GM04503 (cell line): Measurements from ENCODE around the gene IARS1.

ENCODE experiments used
- DNase-seq: peaks from one replicate; pipeline ENCODE4 v3.0.0-alpha.2; 2012; ENCODE audit warnings: low read depth

Gene IARS1

DNA sequence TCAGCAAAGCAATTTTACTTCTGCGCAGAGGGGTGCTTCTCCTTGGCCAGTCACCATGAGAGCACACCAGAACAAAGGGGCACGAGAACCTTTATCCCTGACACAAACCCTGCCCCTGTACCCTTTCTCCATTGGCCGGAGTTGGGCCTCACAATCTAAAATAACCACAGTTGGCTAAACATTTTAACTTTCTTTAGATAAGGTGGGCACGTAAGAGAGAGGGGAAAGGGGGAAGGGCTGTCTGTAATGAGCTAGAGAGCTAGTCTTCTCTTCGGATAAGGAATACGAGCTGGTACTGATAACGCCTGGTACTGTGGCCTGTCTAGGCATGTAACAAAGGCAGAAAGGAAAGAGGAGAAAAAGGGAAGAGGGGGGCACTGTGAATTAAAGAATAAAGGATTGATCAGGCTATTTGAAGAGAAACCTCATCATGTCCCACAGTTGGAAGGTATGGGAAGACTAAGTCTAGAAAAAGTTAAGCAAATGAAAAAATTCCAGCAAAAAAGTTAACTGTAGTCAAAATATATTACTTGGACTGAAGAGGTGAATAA is 1.8 kb upstream of the IARS1 start:
- DNase-seq = no peak

DNA sequence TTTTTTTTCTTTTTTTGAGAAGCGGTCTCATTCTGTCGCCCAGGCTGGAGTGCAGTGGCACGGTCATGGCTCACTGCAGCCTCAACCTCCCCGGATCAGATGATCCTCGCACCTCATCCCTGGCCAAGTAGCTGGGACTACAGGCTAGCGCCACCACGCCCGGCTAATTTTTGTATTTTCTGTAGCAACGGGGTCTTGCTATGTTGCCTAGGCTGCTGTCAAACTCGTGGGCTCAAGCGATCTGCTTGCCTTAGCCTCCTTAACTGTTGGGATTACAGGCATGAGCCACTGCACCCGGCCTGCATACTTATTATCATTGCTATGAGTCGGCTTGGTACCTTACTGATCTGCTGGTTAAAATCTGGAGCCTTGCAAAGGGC is 790 bp upstream of the IARS1 start:
- no peak for DNase-seq

DNA sequence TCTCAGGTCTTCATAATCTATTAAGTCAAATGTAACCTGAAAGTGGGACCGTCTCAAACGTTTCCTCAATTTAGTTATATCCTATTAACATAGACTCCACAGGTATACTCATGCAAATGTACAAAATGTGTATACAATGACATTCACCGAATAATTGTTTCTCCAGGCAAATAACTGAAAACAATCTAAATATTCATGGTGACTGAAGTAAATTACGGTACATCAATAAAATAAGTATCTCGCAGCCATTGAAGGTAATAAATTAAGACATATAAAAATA is 482 bp downstream of the IARS1 start:
- DNase-seq = no peak

DNA sequence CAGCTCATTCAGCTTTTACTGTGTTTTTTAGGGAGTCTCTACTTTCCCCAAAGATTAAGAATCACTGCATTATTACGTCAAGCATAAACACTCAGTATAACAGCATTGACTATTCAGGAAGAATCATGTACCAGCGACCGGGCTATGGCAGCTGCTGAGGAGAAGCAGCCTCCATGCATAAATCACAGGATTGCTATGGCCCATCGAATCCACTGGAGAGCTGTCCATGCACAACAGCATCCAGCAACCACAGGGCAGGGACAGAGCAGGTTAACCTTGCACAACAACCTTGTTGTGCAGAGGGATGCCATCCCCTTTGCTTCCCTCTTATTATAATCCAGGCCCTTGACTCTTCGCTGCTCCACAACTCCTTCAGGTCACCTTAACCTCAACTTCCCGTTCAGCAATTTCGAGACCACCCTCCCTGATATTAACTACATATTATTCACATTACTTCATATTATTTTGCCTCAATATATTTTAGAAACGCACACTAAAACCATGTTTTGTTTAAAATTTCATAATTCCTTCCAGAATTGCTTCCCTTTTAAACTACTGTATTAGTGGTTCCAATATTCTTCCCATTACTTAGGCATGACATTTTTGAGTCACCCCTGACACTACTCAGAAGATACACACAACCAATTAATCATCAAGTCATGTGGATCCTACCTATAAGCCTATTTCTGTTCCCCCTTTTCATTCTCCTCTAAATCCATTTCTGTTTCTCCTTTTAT is 991 bp downstream of the IARS1 start:
- no peak for DNase-seq

DNA sequence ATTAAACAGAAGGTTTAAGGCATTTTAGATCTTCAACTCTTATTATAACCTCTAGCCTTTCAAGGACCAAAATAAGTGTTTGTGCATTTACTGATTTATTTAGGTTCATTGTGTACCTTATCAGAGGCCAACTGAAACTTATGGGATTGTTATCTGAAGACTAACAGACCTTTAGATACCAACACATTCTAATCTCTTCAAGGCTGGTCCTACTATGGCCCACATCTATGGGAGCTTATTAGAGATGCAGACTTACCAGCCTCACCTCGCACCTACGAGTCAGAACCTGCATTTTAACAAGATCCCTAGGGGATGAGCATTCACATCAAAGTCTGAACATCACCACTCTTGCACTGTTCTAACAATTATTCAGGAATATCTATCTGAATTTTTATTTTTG is 1.9 kb downstream of the IARS1 start:
- DNase-seq = no peak

DNA sequence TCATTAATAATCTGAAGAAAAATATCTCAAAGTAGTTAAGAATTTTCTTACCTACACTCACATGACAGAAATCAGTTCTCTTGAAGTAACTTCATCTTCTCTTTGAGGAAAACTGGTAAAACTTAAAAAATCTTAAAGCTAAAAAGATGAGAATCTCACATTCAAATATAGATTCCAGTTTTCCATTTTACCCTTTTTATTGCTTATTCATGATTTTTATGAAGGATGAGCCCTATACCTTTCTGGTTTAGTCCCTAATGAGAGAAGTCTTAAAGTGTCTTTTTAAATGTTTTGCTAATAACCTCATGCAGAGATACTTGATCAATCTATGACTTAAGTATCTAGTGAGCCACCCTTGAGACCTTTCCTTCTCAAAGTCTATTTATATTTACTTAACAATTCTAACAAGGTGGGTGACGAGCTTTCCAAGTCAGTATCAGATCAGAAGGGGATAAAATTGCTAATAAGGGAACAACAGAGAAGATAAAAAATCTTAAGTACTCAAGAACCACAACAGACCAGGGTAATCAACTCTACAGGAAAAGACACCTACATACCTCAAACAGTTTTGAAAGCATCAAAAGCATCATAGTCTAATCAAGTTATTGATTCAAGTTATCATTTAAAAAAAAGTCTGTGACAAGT is 2.6 kb downstream of the IARS1 start:
- DNase-seq = no peak

DNA sequence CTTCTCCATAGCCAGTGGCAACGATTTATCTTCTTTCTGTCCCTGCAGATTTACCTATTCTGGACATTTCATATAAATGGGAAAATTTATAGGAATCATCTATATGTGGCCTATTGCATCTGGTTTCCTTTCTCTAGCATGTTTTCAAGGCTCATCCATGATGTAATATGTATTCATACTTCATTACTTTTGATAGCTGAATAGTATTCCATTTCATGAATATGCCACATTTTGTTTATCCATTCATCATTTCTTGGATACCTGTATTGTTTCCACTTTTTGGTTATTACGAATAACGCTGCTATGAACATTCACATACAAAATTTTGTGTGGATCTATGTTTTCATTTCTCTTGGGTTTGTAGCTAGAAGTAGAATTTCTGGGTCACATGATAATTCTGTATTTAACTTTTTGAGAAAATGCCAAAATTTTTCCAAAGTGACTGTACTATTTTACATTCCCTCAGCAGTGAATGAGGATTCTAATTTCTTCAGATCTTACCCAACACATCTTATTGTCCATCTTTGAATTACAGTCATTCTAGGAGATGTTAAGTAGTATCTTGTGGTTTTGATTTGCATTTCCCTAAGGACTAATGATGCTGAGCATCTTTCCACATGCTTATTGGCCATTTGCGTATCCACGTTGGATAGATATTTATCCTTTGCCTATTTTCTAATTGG is 3.6 kb downstream of the IARS1 start:
- DNase-seq = peak; percentile 65

DNA sequence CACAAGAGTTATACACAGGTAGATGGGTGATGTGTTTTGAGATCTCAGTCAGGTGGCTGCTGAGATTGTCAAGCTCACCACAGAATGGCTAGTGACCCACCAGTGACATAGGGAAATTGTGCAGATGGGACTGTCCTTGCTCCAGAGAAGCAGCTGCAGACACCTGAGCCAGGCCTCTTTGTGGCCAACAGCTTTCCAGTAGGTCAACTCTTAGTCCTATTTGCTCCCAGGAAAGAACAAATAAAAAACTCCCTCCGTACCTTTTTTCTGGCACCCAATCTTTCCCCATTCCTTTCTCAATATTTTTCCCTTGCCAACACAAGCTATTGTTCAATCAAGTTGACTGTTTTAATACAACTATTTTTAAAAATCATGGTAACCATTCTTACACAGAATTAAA is 14.2 kb downstream of the IARS1 start:
- no peak for DNase-seq

DNA sequence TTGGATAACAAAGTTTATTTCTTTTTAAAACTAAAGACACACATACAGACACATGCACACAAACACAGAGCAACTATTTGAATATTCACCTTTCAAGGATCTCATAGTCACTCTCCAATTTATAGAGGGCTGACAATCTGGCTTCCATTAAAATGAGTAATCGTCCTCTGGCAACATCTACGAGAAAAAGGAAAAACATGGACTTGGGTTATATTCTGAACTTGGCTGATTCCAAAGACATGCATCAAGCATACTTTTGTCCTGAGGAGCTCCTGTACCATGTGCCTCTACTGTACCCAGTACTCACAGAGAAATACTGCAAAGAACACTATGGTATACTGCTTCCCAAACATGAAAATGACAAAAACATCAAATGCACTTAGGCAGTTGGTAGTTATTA is 15.4 kb downstream of the IARS1 start:
- DNase-seq = peak; percentile 74

DNA sequence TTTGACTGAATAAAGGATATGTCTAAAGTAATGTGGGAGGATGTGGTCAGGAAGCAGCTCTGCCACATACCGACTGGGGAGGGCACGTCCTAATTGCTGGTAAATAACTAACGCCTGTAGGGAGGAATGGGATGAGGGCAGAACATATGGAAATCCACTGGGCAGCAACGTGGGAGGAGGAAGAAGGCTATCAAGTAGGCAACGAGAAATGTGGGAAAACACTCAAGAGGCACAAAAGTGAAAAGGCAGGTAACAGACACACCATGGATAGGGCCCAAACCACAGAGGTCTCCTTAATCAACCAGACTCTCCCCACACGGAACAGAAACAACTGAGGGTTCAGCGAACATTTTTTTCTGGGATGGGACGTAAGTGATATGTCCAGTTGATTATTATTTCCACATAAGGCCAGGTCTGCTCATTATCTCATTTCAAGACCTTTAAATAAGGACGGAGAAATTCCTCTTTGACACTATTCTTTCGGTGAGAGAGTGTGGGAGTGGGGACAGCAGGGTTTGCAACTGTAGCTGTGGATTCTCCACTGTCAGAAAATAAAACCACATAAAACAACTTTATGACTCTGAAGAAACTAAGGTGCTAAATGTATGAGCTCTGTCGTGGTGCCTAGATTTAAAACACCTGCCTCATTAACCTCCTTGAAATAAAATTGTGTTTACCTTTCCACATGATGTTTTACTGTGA is 17.0 kb downstream of the IARS1 start:
- DNase-seq = no peak

DNA sequence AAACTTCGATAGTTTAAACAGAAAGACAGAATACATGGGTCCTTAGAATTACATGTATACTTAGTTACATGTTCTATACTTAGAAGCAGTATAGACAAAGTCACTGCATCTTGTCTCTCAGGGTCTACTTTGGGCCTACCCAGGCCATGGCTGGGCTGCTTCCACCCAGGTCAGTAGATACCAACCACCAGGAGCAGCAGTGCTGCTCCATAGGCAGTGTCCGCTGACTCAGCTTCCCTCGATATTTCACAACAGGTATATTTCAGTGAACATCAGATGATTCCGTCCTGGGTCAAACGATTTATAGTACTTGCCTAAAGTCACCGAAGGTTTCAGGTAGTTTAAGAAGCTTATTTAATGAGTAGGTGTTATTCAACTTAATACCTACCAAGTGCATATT is 18.0 kb downstream of the IARS1 start:
- DNase-seq = no peak

DNA sequence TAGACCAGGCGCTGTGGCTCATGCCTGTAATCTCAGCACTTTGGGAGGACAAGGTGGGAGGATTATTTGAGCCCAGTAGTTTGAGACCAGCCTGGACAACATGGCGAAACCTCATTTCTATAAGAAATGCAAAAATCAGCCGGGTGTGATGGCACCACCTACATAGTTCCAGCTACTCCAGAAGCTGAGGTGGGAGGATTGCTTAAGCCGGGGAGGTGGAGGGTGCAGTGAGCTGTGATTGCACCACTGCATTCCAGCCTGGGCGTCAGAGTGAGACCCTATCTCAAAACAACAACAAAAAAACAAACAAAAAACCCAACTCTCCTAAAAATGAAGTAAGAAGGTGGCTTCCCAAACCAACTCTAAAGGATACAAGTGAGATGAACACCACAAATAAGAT is 23.0 kb downstream of the IARS1 start:
- no peak for DNase-seq

DNA sequence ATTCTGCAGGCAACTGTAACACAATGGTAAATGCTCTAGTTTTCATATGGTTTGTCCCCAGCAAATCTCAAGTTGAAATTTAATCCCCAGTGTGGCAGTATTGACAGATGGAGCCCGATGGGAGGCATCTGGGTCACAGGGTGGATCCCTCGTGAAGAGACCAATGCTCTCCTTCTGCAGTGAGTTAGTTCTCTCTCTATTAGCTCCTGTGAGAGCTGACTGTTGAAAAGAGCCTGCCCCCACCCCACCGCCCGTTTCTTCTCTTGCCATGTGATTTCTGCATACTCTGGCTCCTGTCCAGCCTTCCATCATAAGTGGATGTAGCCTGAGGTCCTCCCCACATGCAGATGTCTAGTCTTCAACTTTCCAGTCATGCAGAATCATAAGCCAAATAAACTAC is 27.0 kb downstream of the IARS1 start:
- DNase-seq = no peak

DNA sequence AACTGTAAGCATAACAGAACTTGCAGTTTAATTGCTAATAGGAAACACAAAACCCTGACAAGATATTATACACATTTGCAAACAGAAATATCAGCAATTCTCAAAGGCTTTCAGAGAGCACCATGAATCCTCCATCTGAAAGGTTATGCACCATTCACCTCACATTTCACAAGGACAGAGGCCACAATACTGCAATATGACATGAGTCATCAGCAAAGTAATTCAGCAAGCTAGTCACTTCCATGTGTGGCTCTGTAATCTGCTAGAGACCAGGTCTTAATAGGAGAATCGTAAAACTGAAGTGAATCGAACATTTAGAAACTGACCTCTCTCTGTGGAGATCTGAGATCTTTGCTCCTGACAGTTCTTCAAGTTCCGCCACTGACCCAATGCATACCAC is 28.3 kb downstream of the IARS1 start:
- peak; percentile 51 for DNase-seq

DNA sequence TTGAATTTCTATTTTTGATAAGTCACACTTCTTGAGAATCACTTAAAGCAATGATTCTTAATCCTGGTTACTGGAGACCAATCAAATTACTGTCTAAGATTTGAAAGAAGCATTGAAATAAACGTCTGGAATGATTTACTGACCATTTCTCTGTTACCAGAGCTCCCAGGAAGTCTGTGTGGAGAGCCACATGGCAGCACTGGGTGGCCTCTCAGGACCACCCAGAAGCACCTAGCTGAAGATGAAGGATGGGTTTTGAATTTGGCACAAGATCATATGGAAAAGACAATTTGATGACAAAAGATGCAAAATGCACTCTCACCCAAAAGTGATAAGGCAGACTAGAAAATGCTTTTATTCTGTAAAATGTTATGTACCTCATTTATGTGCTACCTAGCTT is 30.4 kb downstream of the IARS1 start:
- DNase-seq = no peak

DNA sequence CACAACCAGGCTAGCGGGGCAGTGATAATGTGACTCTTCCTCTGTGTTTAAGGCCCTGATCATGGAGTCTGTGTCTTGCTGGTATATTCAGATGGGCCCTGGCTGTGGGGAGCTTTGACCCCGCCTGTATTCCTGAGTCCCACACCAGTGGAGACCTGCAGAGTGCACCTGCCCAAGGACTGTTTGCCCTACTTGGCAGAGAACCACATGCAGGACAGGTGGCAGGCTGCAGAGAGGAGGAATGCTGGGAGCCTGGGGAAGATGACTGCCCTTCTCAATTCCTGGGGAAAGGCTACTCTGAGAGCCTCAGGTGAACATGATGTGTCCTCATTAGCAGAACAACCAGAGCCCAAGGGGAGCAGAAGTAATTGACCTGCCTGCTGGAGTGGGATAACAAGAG is 36.2 kb downstream of the IARS1 start:
- no peak for DNase-seq

DNA sequence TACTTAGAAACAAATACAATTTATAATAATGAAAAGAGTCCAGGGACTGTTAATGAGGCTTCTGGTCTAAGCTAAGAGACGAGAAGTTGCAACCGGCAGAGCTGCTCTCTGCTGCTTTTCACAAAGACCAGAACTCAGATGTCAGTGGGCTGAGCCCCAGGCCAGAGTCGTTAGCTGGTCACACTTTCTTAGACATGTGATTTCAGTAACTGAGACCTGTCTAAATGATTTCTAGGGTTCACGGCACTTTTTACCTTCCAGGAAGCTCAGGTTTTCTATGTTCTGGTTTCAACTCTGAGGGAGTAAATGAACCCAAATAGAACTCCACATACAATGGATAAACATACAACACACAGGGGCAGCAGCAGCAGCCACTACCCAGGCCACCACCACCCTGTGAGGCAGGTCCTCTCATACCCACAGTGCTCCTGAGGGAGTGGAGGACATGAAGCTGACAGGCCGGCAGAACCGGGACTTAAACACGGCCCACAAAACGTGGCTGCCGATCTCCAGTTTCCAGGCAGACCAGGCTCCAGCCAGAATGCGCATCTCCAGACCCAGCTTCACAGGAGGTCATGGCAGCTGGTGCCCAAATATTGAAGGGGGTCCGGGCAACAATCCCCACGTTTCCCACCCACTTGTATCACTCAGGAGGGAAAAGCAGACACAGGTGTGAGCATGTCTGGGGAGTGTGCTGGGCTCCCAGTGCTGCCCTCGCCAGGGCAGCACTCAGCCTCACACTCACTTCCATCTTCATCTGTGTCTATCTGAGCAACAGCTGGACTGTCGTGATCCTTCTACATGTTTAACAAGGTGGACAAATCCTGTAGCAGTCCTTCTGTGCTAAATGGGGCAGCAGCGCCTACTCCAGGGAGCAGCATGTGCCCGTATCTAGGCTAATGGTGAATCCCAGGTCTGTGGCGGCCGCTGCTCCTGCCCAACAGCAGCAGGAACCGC is 38.8 kb downstream of the IARS1 start:
- DNase-seq = no peak

DNA sequence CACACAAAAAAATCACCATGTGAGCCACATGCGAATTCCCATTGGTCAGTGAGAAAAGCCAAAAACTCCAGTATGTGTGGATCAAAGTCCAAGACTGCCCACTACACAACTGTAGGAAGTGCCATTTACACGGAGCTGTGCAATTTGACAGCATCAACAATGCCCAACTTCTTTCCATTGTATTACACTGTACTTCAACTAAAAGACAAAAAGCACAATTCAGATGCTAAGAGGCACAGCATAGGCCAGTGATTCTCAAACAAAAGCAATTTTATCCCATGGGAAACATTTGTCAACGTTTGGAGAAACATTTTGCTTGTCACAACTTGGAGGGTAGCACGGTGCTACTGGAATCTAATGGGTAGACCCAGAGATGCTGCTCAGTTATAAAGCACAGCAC is 39.8 kb downstream of the IARS1 start:
- no peak for DNase-seq

DNA sequence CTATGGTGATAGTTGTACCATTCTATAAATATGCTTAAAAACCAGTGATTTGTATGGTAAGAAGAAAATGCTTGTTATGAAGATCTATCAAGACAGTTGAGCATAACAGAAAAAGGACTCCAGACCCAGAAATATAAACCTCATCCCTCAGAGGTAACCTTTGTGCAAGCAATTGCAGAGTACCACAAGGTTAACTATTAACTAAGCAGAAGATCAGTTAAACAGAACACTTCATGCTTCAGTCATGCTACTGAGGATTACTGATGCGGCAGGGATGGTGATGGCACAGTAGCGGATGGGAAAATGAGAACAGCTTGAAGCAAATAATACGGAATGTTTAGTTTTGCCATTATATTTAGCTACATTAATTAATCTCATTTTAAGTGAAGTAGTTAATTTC is 45.5 kb downstream of the IARS1 start:
- no peak for DNase-seq

DNA sequence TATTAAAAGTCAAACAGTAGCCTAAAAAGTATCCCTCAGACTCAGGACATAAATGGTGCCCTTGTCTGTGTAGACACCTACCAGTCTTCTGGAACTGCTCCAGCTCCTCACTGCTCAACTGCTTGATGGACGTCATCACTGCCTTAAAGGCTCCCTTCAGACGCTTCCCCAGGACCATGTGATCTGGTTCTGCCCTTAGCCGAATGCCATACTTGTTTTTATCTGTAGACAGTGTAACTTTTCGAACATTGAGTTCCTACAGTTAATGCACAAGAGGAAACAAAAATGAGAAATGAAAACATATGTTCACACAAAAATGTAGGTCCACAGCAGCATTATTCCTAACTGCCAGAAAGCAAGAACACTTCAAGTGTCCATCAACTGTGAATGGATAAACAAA is 46.2 kb downstream of the IARS1 start:
- no peak for DNase-seq

DNA sequence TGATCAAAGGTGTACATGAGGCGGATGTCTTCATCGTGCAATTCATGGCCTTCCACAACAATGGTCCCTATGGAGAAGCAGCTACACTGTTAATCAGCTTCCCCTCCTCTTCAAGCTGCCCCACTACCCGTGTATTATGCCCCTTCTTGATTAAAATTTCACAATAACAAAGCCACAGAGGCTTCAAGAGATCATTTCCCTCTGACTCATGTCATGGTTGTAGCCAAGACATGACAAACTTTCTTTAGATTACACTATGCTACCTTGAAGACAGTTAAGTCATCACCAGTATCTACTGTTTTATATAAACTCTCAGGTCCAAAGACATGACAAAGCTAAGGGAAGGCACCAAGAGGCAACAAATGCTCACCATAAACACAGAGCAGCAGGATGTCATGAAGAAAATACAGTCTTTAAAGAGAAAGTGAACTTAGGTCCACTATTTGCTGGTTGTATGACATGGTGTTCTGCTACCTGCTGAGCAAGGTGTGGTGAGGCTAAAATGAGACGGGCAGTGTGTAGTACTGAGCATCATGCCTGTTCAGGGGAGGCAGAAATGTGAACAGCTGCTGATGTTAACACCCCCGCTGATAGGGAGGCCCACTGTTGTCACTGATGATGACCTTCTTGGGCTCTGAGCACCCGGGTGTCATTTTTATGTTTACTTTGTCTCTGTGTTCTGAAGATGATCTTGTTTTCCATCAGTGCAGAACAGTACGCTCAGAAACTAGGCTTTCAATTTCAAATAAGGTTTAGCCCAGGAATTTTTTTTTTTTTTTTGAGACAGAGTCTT is 48.3 kb downstream of the IARS1 start:
- DNase-seq = peak; percentile 39
